ENCODE results near the gene GLT8D1. TPM values are rescaled to one million over a fixed set of nuclear protein-coding genes. Genes with fewer than 3 reads are reported as not detected.

Gene GLT8D1
- 40.6 TPM for polyA plus RNA-seq (2012; ENCODE audit: insufficient read depth, insufficient read length, low read depth)

GRCh38 chr3:52705688-52706686 lies at the start of gene GLT8D1, which contains the start of gene SPCS1:
TSS of gene GLT8D1 (minus strand) at chr3:52705791. CDS start at chr3:52700460, 5,331 bp downstream.
TSS of gene SPCS1 (plus strand) at chr3:52706106. CDS start at chr3:52706247, 141 bp downstream.
- H3K9me3 ChIP-seq: no peaks in the 10 kb centered on the region
- no peaks in the 10 kb centered on the region for H3K4me1 ChIP-seq
- peak within 1 kb of the TSS; percentile 91 for H3K4me3 ChIP-seq (ENCODE audit: low read depth, low read length)
- no peaks in the 10 kb centered on the region for H3K27me3 ChIP-seq
- no peaks in the 10 kb centered on the region; the same call in 1 of the 2 replicates for H3K36me3 ChIP-seq
- no peak for TF ChIP-seq CTCF (IDR thresholded peaks at IDR 0.05; ENCODE audit: low read depth, low read length)
- DNase-seq: peak; percentile 81

GRCh38 chr3:52754373-52754772 lies 48.8 kb upstream of the GLT8D1 start:
- Histone ChIP-seq H3K27me3 (no peaks in the 10 kb centered on the region), H3K4me3 (ENCODE audit: low read depth, low read length) (no peak overlapping the region), H3K9me3 (no peaks in the 10 kb centered on the region), H3K4me1 (no peaks in the 10 kb centered on the region), H3K36me3 (no peaks in the 10 kb centered on the region; the same call in 1 of the 2 replicates)
- DNase-seq: no peak
- no peak for TF ChIP-seq CTCF (IDR thresholded peaks at IDR 0.05; ENCODE audit: low read depth, low read length)

- no peak for TF ChIP-seq CTCF (IDR thresholded peaks at IDR 0.05; ENCODE audit: low read depth, low read length)
Observed at GRCh38 chr3:52752045-52752660, 46.6 kb upstream of the GLT8D1 start.

GRCh38 chr3:52743721-52744120 lies 38.1 kb upstream of the GLT8D1 start:
- no peak for DNase-seq
- no peaks in the 10 kb centered on the region for H3K27me3 ChIP-seq
- no peak for TF ChIP-seq CTCF (IDR thresholded peaks at IDR 0.05; ENCODE audit: low read depth, low read length)
- H3K9me3 ChIP-seq: no peaks in the 10 kb centered on the region
- no peak overlapping the region for H3K4me3 ChIP-seq (ENCODE audit: low read depth, low read length)
- H3K36me3 ChIP-seq: no peaks in the 10 kb centered on the region; the same call in 1 of the 2 replicates
- H3K4me1 ChIP-seq: no peaks in the 10 kb centered on the region

More at GRCh38 chr3:52752045-52752660, 46.6 kb upstream of the GLT8D1 start:
- Histone ChIP-seq H3K36me3 (no peaks in the 10 kb centered on the region; the same call in 1 of the 2 replicates), H3K27me3 (no peaks in the 10 kb centered on the region), H3K9me3 (no peaks in the 10 kb centered on the region), H3K4me1 (no peaks in the 10 kb centered on the region), H3K4me3 (ENCODE audit: low read depth, low read length) (no peak overlapping the region)
- no peak for DNase-seq

- no peaks in the 10 kb centered on the region for H3K4me1 ChIP-seq
- no peaks in the 10 kb centered on the region for H3K9me3 ChIP-seq
- H3K27me3 ChIP-seq: no peaks in the 10 kb centered on the region
- H3K36me3 ChIP-seq: no peaks in the 10 kb centered on the region; the same call in 1 of the 2 replicates
- DNase-seq: no peak
- no peak overlapping the region for H3K4me3 ChIP-seq (ENCODE audit: low read depth, low read length)
- TF ChIP-seq CTCF (IDR thresholded peaks at IDR 0.05; ENCODE audit: low read depth, low read length): no peak
Observed at GRCh38 chr3:52743152-52743551, 37.6 kb upstream of the GLT8D1 start.

All from BE2C (cell line).